Islet precursor cell (in vitro differentiated cells): ENCODE measurements around the gene ATP10B.
"Not testable (repeated sequence)": the region's sequence is repeated elsewhere in the genome, so short reads cannot be mapped to it uniquely, and the experiment has no call there.

Experiments
- DNase-seq: peaks from one replicate; pipeline ENCODE4 v3.0.0-alpha.2; 2018

ATP10B gene

GRCh38 chr5:160750938-160751657 is 100.9 kb downstream of the ATP10B start:
- DNase-seq, result no peak

- no peak for DNase-seq
These were observed 102.3 kb downstream of the ATP10B start for GRCh38 chr5:160749682-160750081.

- DNase-seq, result no peak
These were observed 103.0 kb downstream of the ATP10B start for GRCh38 chr5:160749026-160749425.

- DNase-seq, result no peak
These were observed 104.0 kb downstream of the ATP10B start for GRCh38 chr5:160747987-160748386.

- no peak for DNase-seq
These were observed 104.5 kb downstream of the ATP10B start for GRCh38 chr5:160747559-160747958.

- no peak for DNase-seq
These were observed 107.5 kb downstream of the ATP10B start for GRCh38 chr5:160744268-160745101.

GRCh38 chr5:160743027-160743426 is 109.0 kb downstream of the ATP10B start:
- DNase-seq, result no peak

- DNase-seq, result no peak
These were observed 109.6 kb downstream of the ATP10B start for GRCh38 chr5:160742446-160742845.

GRCh38 chr5:160727296-160727997 is 124.6 kb downstream of the ATP10B start:
- peak; percentile 80 for DNase-seq

- DNase-seq, result no peak
These were observed 125.3 kb downstream of the ATP10B start for GRCh38 chr5:160726721-160727120.

- no peak for DNase-seq
These were observed 131.2 kb downstream of the ATP10B start for GRCh38 chr5:160720822-160721221.

GRCh38 chr5:160715508-160715907 is 136.5 kb downstream of the ATP10B start:
- DNase-seq, result not testable (repeated sequence)

- DNase-seq, result no peak
These were observed 148.3 kb downstream of the ATP10B start for GRCh38 chr5:160703547-160704189.

GRCh38 chr5:160702934-160703333 is 149.1 kb downstream of the ATP10B start:
- DNase-seq, result no peak

- no peak for DNase-seq
These were observed 149.7 kb downstream of the ATP10B start for GRCh38 chr5:160702311-160702803.

GRCh38 chr5:160701403-160701802 is 150.6 kb downstream of the ATP10B start:
- DNase-seq, result no peak

- no peak for DNase-seq
These were observed 152.7 kb downstream of the ATP10B start for GRCh38 chr5:160699301-160699700.

GRCh38 chr5:160697281-160697680 is 154.7 kb downstream of the ATP10B start:
- no peak for DNase-seq

GRCh38 chr5:160694896-160695295 is 157.1 kb downstream of the ATP10B start:
- no peak for DNase-seq

- DNase-seq, result no peak
These were observed 158.1 kb downstream of the ATP10B start for GRCh38 chr5:160693831-160694465.

GRCh38 chr5:160692271-160692670 is 159.7 kb downstream of the ATP10B start:
- no peak for DNase-seq

- DNase-seq, result no peak
These were observed 166.3 kb downstream of the ATP10B start for GRCh38 chr5:160685695-160686094.
